IMR-90 (cell line): ENCODE measurements around the gene EFCAB5. TPM values are rescaled to one million over a fixed set of nuclear protein-coding genes. Genes with fewer than 3 reads are reported as not detected.

Experiments
- ATAC-seq: fragments of 200-7000 bp; cut with Tn5 transposase; 2 replicates; pipeline ENCODE4 v1.9.1; 2020; ENCODE audit warnings: low read depth, mild to moderate bottlenecking, moderate library complexity
- BruUV-seq: library from RNA; stranded (reverse); fragments of 400-500 nt; replicated peaks from 2 replicates; lab custom pipeline; 2021; lab: Mats Ljungman, UMichigan
- CTCF ChIA-PET: fragments of 300-600 bp; formaldehyde crosslinking; extraction: SDS; loops from one replicate; lab custom pipeline; 2021; ENCODE audit warnings: antibody characterized with exemption; lab: Yijun Ruan, JAX
- POLR2A ChIA-PET: fragments of 300-600 bp; sonication (Branson Sonifier 250); formaldehyde crosslinking; loops from one replicate; lab custom pipeline; 2022; ENCODE audit warnings: antibody characterized with exemption; ENCODE audit not compliant: unreplicated experiment; lab: Charles Lee
- DNase-seq: peaks from one replicate; pipeline ENCODE4 v3.0.0; 2013
- H2AFZ ChIP-seq: replicated peaks from 2 replicates; pipeline ENCODE3; 2013; ENCODE audit warnings: low read length, mild to moderate bottlenecking; ENCODE audit not compliant: poor library complexity
- H2AK5ac ChIP-seq: 2 replicates; pipeline ENCODE4 v1.6.1; 2013; ENCODE audit warnings: low read depth, low read length, inconsistent platforms
- H2AK9ac ChIP-seq: replicated peaks from 2 replicates; pipeline ENCODE3; 2013; ENCODE audit warnings: mild to moderate bottlenecking, low read depth, low read length, moderate library complexity; ENCODE audit not compliant: poor library complexity
- H2BK120ac ChIP-seq: 2 replicates; pipeline ENCODE4 v1.6.1; 2013; ENCODE audit warnings: low read depth, low read length, inconsistent platforms
- H2BK15ac ChIP-seq: 3 replicates; pipeline ENCODE4 v1.6.1; 2013; ENCODE audit warnings: low read depth, low read length, inconsistent platforms
- H2BK20ac ChIP-seq: 2 replicates; pipeline ENCODE4 v1.6.1; 2013; ENCODE audit warnings: low read depth, mild to moderate bottlenecking, inconsistent platforms, low read length, moderate library complexity
- H2BK5ac ChIP-seq: 2 replicates; pipeline ENCODE4 v1.6.1; 2013; ENCODE audit warnings: mild to moderate bottlenecking, low read depth, low read length, inconsistent platforms; ENCODE audit not compliant: poor library complexity, severe bottlenecking
- H3K14ac ChIP-seq: replicated peaks from 2 replicates; pipeline ENCODE4 v1.6.1; 2013; ENCODE audit warnings: low read depth, low read length, inconsistent platforms
- H3K18ac ChIP-seq: 2 replicates; pipeline ENCODE4 v1.6.1; 2013; ENCODE audit warnings: low read depth, low read length, control low read depth
- H3K23ac ChIP-seq: 2 replicates; pipeline ENCODE4 v1.6.1; 2013; ENCODE audit warnings: low read depth, low read length, inconsistent platforms
- H3K27ac ChIP-seq: 2 replicates; pipeline ENCODE4 v1.5.1; 2013; ENCODE audit warnings: mild to moderate bottlenecking, control low read depth, low read length; ENCODE audit not compliant: insufficient read depth
- H3K27me3 ChIP-seq: 2 replicates; pipeline ENCODE4 v1.6.1; 2013; ENCODE audit warnings: low read length; ENCODE audit not compliant: control insufficient read depth, insufficient read depth
- H3K36me3 ChIP-seq: 2 replicates; pipeline ENCODE4 v1.6.1; 2013; ENCODE audit warnings: low read length, mixed read lengths; ENCODE audit not compliant: control insufficient read depth, insufficient read depth
- H3K4ac ChIP-seq: 2 replicates; pipeline ENCODE4 v1.6.1; 2013; ENCODE audit warnings: low read depth, low read length, inconsistent platforms
- H3K4me1 ChIP-seq: 2 replicates; pipeline ENCODE4 v1.6.1; 2013; ENCODE audit warnings: low read length, mixed read lengths; ENCODE audit not compliant: control insufficient read depth, insufficient read depth
- H3K4me2 ChIP-seq: 2 replicates; pipeline ENCODE4 v1.6.1; 2013; ENCODE audit warnings: low read depth, mild to moderate bottlenecking, control low read depth, low read length, moderate library complexity
- H3K4me3 ChIP-seq: 2 replicates; pipeline ENCODE4 v1.5.1; 2013; ENCODE audit warnings: low read depth, mild to moderate bottlenecking, control low read depth, low read length, moderate library complexity; ENCODE audit not compliant: insufficient read depth
- H3K56ac ChIP-seq: 2 replicates; pipeline ENCODE4 v1.6.1; 2013; ENCODE audit warnings: low read length, inconsistent platforms; ENCODE audit not compliant: insufficient read depth; ENCODE audit errors: extremely low read depth
- H3K79me1 ChIP-seq, 2 experiments: 2 replicates each; pipeline ENCODE4 v1.6.1; 2013; ENCODE audit warnings: low read length in 2 of 2, inconsistent platforms in 1 of 2, low read depth in 1 of 2
- H3K9ac ChIP-seq: 2 replicates; pipeline ENCODE4 v1.6.1; 2013; ENCODE audit warnings: low read depth, low read length, control low read depth
- H3K9me1 ChIP-seq: 2 replicates; pipeline ENCODE4 v1.6.1; 2013; ENCODE audit warnings: low read length, inconsistent platforms; ENCODE audit not compliant: insufficient read depth
- H3K9me3 ChIP-seq: 2 replicates; pipeline ENCODE4 v1.6.1; 2013; ENCODE audit warnings: low read length; ENCODE audit not compliant: control insufficient read depth, insufficient read depth
- H4K20me1 ChIP-seq: 2 replicates; pipeline ENCODE4 v1.6.1; 2013; ENCODE audit warnings: low read length, inconsistent platforms; ENCODE audit not compliant: insufficient read depth
- H4K5ac ChIP-seq: 2 replicates; pipeline ENCODE4 v1.6.1; 2013; ENCODE audit warnings: mild to moderate bottlenecking, low read depth, low read length, control low read depth
- H4K8ac ChIP-seq, 2 experiments: 2 replicates each; pipeline ENCODE4 v1.6.1; 2013; ENCODE audit warnings: low read depth in 2 of 2, low read length in 2 of 2, control low read depth in 1 of 2, inconsistent platforms in 1 of 2
- H4K91ac ChIP-seq: 2 replicates; pipeline ENCODE4 v1.6.1; 2013; ENCODE audit warnings: low read depth, low read length, inconsistent platforms; ENCODE audit not compliant: insufficient read depth
- CEBPB ChIP-seq: IDR thresholded peaks from 2 replicates; pipeline ENCODE4 v1.6.1; 2012; ENCODE audit warnings: low read depth, low read length, improper control_type of control experiment
- CHD1 ChIP-seq: IDR thresholded peaks from 2 replicates; pipeline ENCODE4 v1.6.1; 2012; ENCODE audit warnings: low read depth, low read length, improper control_type of control experiment
- CTCF ChIP-seq: conservative IDR thresholded peaks from 2 replicates; pipeline ENCODE4 v1.5.1; 2012; ENCODE audit warnings: mild to moderate bottlenecking, low read depth, low read length, improper control_type of control experiment
- ELK1 ChIP-seq: fragments of 150-350 bp; IDR thresholded peaks from 2 replicates; pipeline ENCODE4 v1.6.1; 2016; ENCODE audit warnings: low read depth, mild to moderate bottlenecking, low read length, moderate library complexity, borderline replicate concordance
- FOS ChIP-seq: fragments of 150-350 bp; IDR thresholded peaks from 2 replicates; pipeline ENCODE4 v1.6.1; 2016; ENCODE audit warnings: low read depth, low read length
- MAFK ChIP-seq: IDR thresholded peaks from 2 replicates; pipeline ENCODE4 v1.6.1; 2012; ENCODE audit warnings: low read depth, low read length, improper control_type of control experiment
- MAZ ChIP-seq: IDR thresholded peaks from 2 replicates; pipeline ENCODE4 v1.6.1; 2012; ENCODE audit warnings: low read depth, mild to moderate bottlenecking, low read length, improper control_type of control experiment, moderate library complexity, borderline replicate concordance
- MXI1 ChIP-seq: IDR thresholded peaks from 2 replicates; pipeline ENCODE4 v1.6.1; 2012; ENCODE audit warnings: low read depth, mild to moderate bottlenecking, low read length, moderate library complexity, borderline replicate concordance
- NFE2L2 ChIP-seq: fragments of 150-350 bp; IDR thresholded peaks from 2 replicates; pipeline ENCODE4 v1.6.1; 2016; ENCODE audit warnings: low read depth, mild to moderate bottlenecking, low read length
- POLR2A ChIP-seq: IDR thresholded peaks from 2 replicates; pipeline ENCODE4 v1.6.1; 2012; ENCODE audit warnings: mild to moderate bottlenecking, low read depth, low read length
- RAD21 ChIP-seq: IDR thresholded peaks from 2 replicates; pipeline ENCODE4 v1.6.1; 2012; ENCODE audit warnings: low read length, improper control_type of control experiment
- RCOR1 ChIP-seq: IDR thresholded peaks from 2 replicates; pipeline ENCODE4 v1.6.1; 2012; ENCODE audit warnings: mild to moderate bottlenecking, low read length, improper control_type of control experiment; ENCODE audit not compliant: insufficient replicate concordance
- SMC3 ChIP-seq: fragments of 150-350 bp; IDR thresholded peaks from 2 replicates; pipeline ENCODE4 v1.6.1; 2016; ENCODE audit warnings: low read depth, mild to moderate bottlenecking, antibody characterized with exemption, low read length, moderate library complexity
- USF2 ChIP-seq: fragments of 150-350 bp; IDR thresholded peaks from 2 replicates; pipeline ENCODE4 v1.6.1; 2017; ENCODE audit warnings: mild to moderate bottlenecking, antibody characterized with exemption, low read length, low read depth
- WGBS, 2 experiments: methylation state at CpG; one replicate each; pipeline versions ENCODE4 v1.1.5 to v1.1.7; 2013; ENCODE audit warnings: missing lambda C conversion rate in 2 of 2; ENCODE audit not compliant: insufficient read length in 1 of 2; ENCODE audit errors: extremely low coverage in 2 of 2; 5-methylcytosine and 5-hydroxymethylcytosine counted together
- dilution Hi-C: fragments of 300-500 bp; cut with HindIII; formaldehyde crosslinking; loops from one replicate; pipeline ENCODE4 v1.14.3; 2018; ENCODE audit warnings: low sequenced_read_pairs; ENCODE audit not compliant: unreplicated experiment
- in situ Hi-C: fragments of 300-500 bp; cut with MboI; formaldehyde crosslinking; loops from 3 replicates; pipeline ENCODE4 v1.14.3; 2019; ENCODE audit warnings: low sequenced_read_pairs, inconsistent platforms, mixed read lengths
- intact Hi-C: fragments of 100-400 bp; cut with micrococcal nuclease; formaldehyde crosslinking; loops from 2 replicates; pipeline ENCODE4 v1.10.0; 2022
- polyA plus RNA-seq, 3 experiments: library from polyadenylated mRNA; depleted of rRNA; stranded (reverse); fragments of >200 nt; gene quantifications; 2 replicates each; pipeline ENCODE4 v1.2.3, GENCODE V29; 2012; ENCODE audit warnings: low replicate concordance in 1 of 3
- total RNA-seq: library from RNA; depleted of rRNA; stranded (reverse); fragments of >200 nt; gene quantifications from 2 replicates; pipeline ENCODE4 v1.2.3, GENCODE V29; 2012

Gene EFCAB5
- total and polyA plus RNA-seq, 2 of the 4 experiments (the other 2 are of a cell fraction), result 0.14 TPM; not detected in 1

DNA sequence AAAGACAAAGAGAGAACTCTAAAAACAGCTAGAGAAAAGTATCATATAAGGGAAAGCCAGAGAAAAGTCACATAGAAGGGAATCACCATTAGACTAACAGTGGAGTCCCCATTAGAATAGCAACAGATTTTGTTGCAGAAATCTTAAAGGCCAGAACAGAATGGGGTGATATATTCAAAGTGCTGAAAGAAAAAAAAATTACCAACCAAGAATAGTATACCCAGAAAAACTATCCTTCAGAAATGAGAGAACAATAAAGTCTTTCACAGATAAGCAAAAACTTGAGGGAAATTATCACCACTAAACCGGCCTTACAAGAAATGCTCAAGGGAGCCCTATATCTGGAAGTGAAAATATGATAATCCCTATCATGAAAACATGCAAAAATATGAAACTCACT is 123.3 kb downstream of the EFCAB5 start:
- CTCF ChIA-PET, result interaction anchor here (0.6 kb wide), 1 partner anchor 34 kb away, joined by 3 read pairs; no protein-coding TSS in a partner anchor
- intact Hi-C loops (no loop called here), in situ Hi-C loops (loop anchor here (10.0 to 25.0 kb wide), 2 partner anchors 110 to 727 kb away; no protein-coding TSS in a partner anchor), dilution Hi-C loops (no loop called here)
- peaks cover 11% of the 10 kb centered on the region for H3K27me3 ChIP-seq
- H4K20me1 ChIP-seq, result no peaks in the 10 kb centered on the region
- H3K79me1 ChIP-seq, result no peaks in the 10 kb centered on the region
- no peak overlapping the region for H3K23ac ChIP-seq
- no peak overlapping the region for H3K9ac ChIP-seq
- no peaks in the 10 kb centered on the region for H3K36me3 ChIP-seq
- WGBS, 2 experiments, result no CpG with 5 or more reads among the region's 1 CpG
- H2AK9ac ChIP-seq, result no peak overlapping the region
- no peak overlapping the region for H2AK5ac ChIP-seq
- H3K14ac ChIP-seq, result no peak overlapping the region
- H3K18ac ChIP-seq, result no peak overlapping the region
- H4K5ac ChIP-seq, result no peak overlapping the region
- no peaks in the 10 kb centered on the region for H3K9me1 ChIP-seq
- no peak overlapping the region for H2AFZ ChIP-seq
- DNase-seq, result no peak
- BruUV-seq, result no TSS peak
- H2BK20ac ChIP-seq, result no peak overlapping the region
- POLR2A ChIA-PET, result no interaction called here
- no peak for ATAC-seq
- H3K27ac ChIP-seq, result no peak overlapping the region
- TF ChIP-seq CTCF, result no peak
- no peak for TF ChIP-seq POLR2A
- TF ChIP-seq CEBPB, result no peak
- no peak for TF ChIP-seq SMC3
- no peak for TF ChIP-seq ELK1
- TF ChIP-seq FOS, result no peak
- TF ChIP-seq RAD21, result no peak
- no peak for TF ChIP-seq RCOR1
- no peak for TF ChIP-seq MAZ
- TF ChIP-seq MXI1, result no peak
- no peak for TF ChIP-seq USF2
- TF ChIP-seq CHD1, result no peak
- no peak for TF ChIP-seq NFE2L2
- TF ChIP-seq MAFK, result no peak
- H2BK5ac ChIP-seq, result no peak overlapping the region
- H3K4me2 ChIP-seq, result no peak overlapping the region
- H3K4me3 ChIP-seq, result no peak overlapping the region
- no peak overlapping the region for H3K4ac ChIP-seq
- no peak overlapping the region for H4K91ac ChIP-seq
- H3K9me3 ChIP-seq, result peaks cover 15% of the 10 kb centered on the region
- H2BK15ac ChIP-seq, result no peak overlapping the region
- no peak overlapping the region for H2BK120ac ChIP-seq
- no peaks in the 10 kb centered on the region for H3K4me1 ChIP-seq
- no peak overlapping the region for H3K56ac ChIP-seq
- H4K8ac ChIP-seq, result no peak overlapping the region
